Left colon (tissue), 2 donors: ENCODE data around the gene CYCS. TPM values are rescaled to one million over a fixed set of nuclear protein-coding genes. Genes with fewer than 3 reads are reported as not detected.
"Not testable (repeated sequence)": the region's sequence is repeated elsewhere in the genome, so short reads cannot be mapped to it uniquely, and the experiment has no call there.

Source experiments
- ATAC-seq: fragments of 200-7000 bp; cut with Tn5 transposase; one replicate; pipeline ENCODE4 v1.9.1; 2020; ENCODE audit warnings: mild to moderate bottlenecking, moderate library complexity
- DNase-seq, 2 donors: peaks; one replicate each; pipeline ENCODE4 v3.0.0-alpha.2; 2020
- intact Hi-C, 2 donors: fragments of 100-400 bp; cut with DNase I in 1 of 2; cut with micrococcal nuclease in 1 of 2; formaldehyde crosslinking; loops; one replicate each; pipeline versions ENCODE4 v1.11.2 to v1.14.0; 2022; cut with DNase I, micrococcal nuclease
- long read RNA-seq: library from polyadenylated mRNA; unstranded; transcript quantifications from one replicate; pipeline ENCODE4 v2.0.0, GENCODE V29; 2021
- total RNA-seq, 2 donors: library from RNA; stranded (reverse); fragmentation: NEBNext Ultra II Directional; extraction: Animal tissue kit (Norgen Biotek cat#: 25700); gene quantifications; one replicate each; pipeline ENCODE4 v1.2.1, GENCODE V29; 2021
- donor health status: DM: no; HTN: no; CAD: no.
- donor health status: DM: yes; HTN: yes; CAD: no.

Gene CYCS
- total RNA-seq: 100 to 1,000 TPM; 337 to 391 TPM
- long read RNA-seq, full-length matches to known transcripts: 155 of 168 reads
- long read RNA-seq, partial matches to known transcripts: 3 of 168 reads
- long read RNA-seq, other reads (novel, unspliced or antisense): 10 of 168 reads

GRCh38 chr7:25125137-25125946, at the start of gene CYCS:
CYCS (minus strand) TSS chr7:25125260; CDS start chr7:25124119, 1,141 bp downstream.
- DNase-seq: peak; percentile 100
- intact Hi-C loops: no loop called here
- ATAC-seq: peak; percentile 86

- peak; percentile 70 for ATAC-seq
- DNase-seq: peak in 1 of 2 donors; percentile 22
- intact Hi-C loops: no loop called here
These were observed 48.1 kb upstream of the CYCS start for GRCh38 chr7:25173184-25173583.

- ATAC-seq: no peak
- no peak for DNase-seq
- intact Hi-C loops: no loop called here
These were observed 46.5 kb upstream of the CYCS start for GRCh38 chr7:25171516-25171915.

GRCh38 chr7:25171071-25171470, 46.0 kb upstream of the CYCS start:
- ATAC-seq (peak; percentile 65), DNase-seq (no peak)
- intact Hi-C loops: no loop called here

- intact Hi-C loops: no loop called here
- DNase-seq: no peak
- no peak for ATAC-seq
These were observed 44.6 kb upstream of the CYCS start for GRCh38 chr7:25169683-25170082.

GRCh38 chr7:25168145-25168544, 43.1 kb upstream of the CYCS start:
- no peak for DNase-seq
- intact Hi-C loops: no loop called here
- ATAC-seq: no peak

GRCh38 chr7:25167262-25167843, 42.3 kb upstream of the CYCS start:
- intact Hi-C loops: no loop called here
- peak; percentile 53 for ATAC-seq
- DNase-seq: peak in 1 of 2 donors; percentile 41

GRCh38 chr7:25159983-25160596, 35.0 kb upstream of the CYCS start:
- intact Hi-C loops, DNase-seq: not testable (repeated sequence)
- peak; percentile 60 for ATAC-seq

- peak; percentile 65 for ATAC-seq
- intact Hi-C loops: no loop called here
These were observed 33.9 kb upstream of the CYCS start for GRCh38 chr7:25158966-25159365.

GRCh38 chr7:25151773-25152172, 26.7 kb upstream of the CYCS start:
- ATAC-seq: no peak
- intact Hi-C loops: no loop called here
- DNase-seq: no peak

More at GRCh38 chr7:25158966-25159365, 33.9 kb upstream of the CYCS start:
- no peak for DNase-seq

- no peak for ATAC-seq
- no peak for DNase-seq
- intact Hi-C loops: no loop called here
These were observed 24.8 kb upstream of the CYCS start for GRCh38 chr7:25149836-25150235.

GRCh38 chr7:25148772-25149575, 23.9 kb upstream of the CYCS start:
- no peak for ATAC-seq
- DNase-seq: no peak
- intact Hi-C loops: no loop called here

GRCh38 chr7:25143763-25144162, 18.7 kb upstream of the CYCS start:
- DNase-seq (no peak), ATAC-seq (no peak)
- intact Hi-C loops: no loop called here

GRCh38 chr7:25139536-25139935, 14.5 kb upstream of the CYCS start:
- no peak for DNase-seq
- peak; percentile 64 for ATAC-seq
- intact Hi-C loops: no loop called here

- peak; percentile 87 for ATAC-seq
- intact Hi-C loops: no loop called here
- DNase-seq: no peak
These were observed 9.4 kb upstream of the CYCS start for GRCh38 chr7:25134358-25135010.

GRCh38 chr7:25132430-25132829, 7.4 kb upstream of the CYCS start:
- intact Hi-C loops: no loop called here
- no peak for DNase-seq
- ATAC-seq: peak; percentile 36

GRCh38 chr7:25126751-25127150, 1.7 kb upstream of the CYCS start:
- intact Hi-C loops: no loop called here
- no peak for ATAC-seq
- DNase-seq: no peak

GRCh38 chr7:25124465-25125136, 459 bp downstream of the CYCS start:
- ATAC-seq (peak; percentile 9), DNase-seq (peak in 1 of 2 donors; percentile 29)
- intact Hi-C loops: no loop called here
